GM19193 (cell line): Measurements from ENCODE around the gene ITGB2.

Experiments used
- POLR2A ChIP-seq: IDR thresholded peaks from 4 replicates; pipeline ENCODE4 v1.6.1; 2011; ENCODE audit not compliant: insufficient read depth, insufficient read length; ENCODE audit errors: extremely low read depth

The ITGB2 gene

GRCh38 chr21:44869781-44870747 is 50.6 kb downstream of the ITGB2 start:
- TF ChIP-seq POLR2A = no peak

DNA sequence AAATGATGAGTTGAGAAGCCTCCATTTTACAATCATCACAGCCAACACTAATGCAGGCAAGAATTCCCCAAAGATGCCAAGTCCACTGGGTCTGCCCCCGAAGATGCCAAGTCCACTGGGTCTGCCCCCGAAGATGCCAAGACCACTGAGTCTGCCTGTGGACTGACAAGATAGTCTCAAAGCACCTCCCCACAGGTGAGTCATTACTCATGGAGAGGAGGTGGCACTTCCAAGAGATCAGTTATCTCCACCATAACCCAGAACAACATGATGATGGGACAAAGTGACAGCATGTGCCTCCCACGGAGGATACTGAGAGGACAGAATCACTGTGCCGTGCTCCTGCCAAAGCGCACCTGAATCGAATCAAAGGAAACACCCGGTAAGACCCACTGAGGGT is 52.0 kb downstream of the ITGB2 start:
- TF ChIP-seq POLR2A = no peak

GRCh38 chr21:44867999-44868700 is 52.5 kb downstream of the ITGB2 start:
- TF ChIP-seq POLR2A = no peak

- TF ChIP-seq POLR2A = no peak
Measured at GRCh38 chr21:44867464-44867863, 53.2 kb downstream of the ITGB2 start.

DNA sequence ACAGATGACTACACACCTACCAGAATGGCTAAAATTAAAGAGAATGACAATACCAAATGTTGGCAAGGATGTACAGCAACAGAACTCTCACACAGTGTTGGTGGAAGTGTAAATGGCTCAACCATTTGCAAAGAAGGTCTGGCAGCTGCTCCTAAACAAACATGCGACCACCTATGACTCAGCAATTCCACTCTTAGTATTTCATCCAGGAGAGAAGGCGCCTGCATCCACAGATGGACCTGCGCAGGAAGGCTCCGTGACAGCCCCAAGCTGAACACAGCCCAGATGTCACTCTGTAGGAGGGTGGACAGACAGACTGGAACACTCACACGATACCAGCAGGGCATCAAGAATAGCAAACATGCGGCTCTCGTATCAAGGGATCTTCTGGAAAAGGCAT is 53.9 kb downstream of the ITGB2 start:
- no peak for TF ChIP-seq POLR2A

- TF ChIP-seq POLR2A = no peak
Measured at GRCh38 chr21:44865561-44866280, 55.0 kb downstream of the ITGB2 start.

DNA sequence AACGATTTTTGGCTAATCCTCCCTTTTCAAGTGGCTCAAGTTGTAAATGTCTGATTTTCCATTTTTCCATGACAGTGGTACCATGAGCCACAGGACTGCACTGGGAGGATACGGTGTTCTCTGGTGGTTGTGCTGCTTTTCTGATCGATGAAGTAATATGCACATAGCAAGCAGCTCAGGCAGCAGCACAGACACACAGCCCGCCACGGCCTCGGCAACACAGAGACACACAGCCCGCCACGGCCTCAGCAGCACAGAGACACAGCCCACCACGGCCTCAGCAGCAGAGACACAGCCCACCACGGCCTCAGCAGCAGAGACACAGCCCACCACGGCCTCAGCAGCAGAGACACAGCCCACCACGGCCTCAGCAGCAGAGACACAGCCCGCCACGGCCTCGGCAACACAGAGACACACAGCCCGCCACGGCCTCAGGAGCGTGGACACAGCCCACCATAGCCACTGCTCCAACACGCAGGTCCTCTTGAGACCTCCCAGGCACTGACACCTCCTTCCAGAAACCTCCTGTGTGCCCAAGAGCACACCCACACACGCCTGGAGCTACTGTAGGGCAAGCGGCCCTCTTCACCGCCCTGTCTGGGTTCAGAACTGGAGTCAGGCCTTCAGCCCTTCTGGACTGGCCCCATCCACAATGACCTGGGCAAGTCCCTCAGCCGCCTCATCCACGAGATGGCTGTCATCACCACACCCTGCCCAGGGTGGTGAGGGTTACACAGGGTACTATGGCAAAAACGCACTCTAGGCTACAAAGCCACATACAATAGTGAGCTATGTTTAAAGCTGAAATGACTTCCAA is 57.6 kb downstream of the ITGB2 start:
- no peak for TF ChIP-seq POLR2A

- no peak for TF ChIP-seq POLR2A
Measured at GRCh38 chr21:44858791-44859190, 61.9 kb downstream of the ITGB2 start.

- no peak for TF ChIP-seq POLR2A
Measured at GRCh38 chr21:44858291-44858690, 62.4 kb downstream of the ITGB2 start.

DNA sequence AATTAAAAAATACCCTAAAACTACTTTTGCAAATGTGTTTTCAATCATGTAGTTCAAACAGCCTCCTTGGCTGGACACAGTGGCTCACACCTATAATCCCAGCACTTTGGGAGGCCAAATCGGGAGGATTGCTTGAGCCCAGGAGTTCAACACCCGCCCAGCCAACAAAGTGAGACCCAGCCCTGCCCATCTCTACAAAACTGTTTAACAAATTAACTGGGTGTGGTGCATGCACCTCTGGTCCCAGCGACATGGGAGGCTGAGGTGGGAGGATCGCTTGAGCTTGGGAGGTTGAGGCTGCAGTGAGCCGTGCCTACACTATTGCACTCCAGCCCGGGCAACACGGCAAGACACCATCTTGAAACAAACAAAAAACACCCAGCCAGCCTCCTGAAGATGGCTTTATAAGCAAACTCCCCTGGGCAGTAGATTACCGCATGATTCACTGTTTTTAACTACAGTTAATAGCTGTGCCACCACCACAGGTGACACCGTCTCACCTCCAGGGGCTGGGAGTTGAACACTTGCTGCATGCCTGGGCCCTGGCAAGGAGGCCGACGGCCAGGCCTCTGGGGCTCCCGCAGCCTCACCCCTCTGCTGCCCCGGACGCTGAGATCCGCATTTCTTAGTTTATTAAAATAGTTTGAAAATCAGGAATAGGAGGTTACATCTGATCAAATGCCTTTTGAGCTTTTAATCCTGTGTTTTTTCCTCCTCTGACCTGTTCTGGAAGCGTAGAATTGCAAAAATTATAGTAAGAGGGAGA is 63.4 kb downstream of the ITGB2 start:
- TF ChIP-seq POLR2A = no peak

- no peak for TF ChIP-seq POLR2A
Measured at GRCh38 chr21:44856131-44856530, 64.6 kb downstream of the ITGB2 start.

DNA sequence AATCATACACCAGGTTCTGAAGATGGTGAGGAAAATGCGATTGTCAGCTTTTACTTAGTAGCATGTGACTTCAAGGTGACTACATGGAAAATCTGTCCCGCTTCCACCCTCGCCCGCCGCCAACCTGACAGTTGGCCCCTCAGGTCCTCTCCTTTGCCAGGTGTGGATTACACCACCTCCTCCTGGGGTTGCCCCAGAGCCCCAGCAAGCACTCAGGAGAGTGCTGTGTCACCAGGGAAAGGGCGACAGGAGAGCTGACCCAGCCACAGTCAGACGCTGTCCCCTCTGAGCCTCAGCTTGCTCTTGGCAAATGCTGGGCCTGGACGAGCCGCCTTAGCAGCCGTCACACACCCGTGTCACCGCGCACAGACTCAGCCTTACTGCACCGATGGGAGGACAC is 65.1 kb downstream of the ITGB2 start:
- no peak for TF ChIP-seq POLR2A

DNA sequence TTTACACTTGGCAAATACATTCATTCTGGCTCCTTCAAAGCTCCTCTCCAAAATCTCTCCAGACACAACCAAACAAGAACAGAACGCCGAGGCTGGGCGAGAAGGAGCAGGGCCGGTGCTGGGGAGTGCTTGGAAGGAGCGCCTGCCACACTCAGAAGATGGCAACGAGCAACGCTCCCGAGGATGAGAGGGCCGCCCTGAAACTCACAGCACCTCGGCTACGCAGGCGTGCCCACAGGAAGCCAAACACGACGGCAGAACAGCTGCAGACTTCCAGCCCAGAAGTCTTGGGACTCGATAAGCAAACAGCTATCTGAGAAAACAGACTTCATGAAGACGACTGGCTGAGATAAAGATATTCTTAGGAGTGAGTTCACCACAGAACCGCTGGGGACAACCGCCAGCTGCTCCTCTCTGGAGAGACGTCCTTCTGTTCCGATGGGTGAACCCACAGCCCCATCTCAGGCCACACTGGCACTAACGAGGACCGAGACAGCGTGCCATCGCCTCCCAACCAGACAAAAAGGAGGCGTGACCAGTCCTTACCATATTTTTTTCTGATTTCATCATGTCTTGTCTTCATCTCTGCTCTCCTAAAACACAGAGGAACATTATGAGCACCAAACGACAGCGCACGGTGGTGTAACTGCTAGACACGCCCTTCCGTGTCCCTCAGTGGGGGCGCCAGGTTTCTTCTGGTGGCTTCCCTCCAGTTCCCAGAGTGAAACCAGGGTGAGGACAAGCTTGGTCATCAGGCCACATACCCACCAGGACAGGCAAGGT is 65.8 kb downstream of the ITGB2 start:
- no peak for TF ChIP-seq POLR2A
